Fibroblast of lung (primary cell): ENCODE measurements around the gene HPS1. TPM values are rescaled to one million over a fixed set of nuclear protein-coding genes. Genes with fewer than 3 reads are reported as not detected.

Experiments
- DNase-seq, 2 donors: peaks; one replicate each; pipeline versions ENCODE4 v3.0.0 to v3.0.0-alpha.2; 2010; ENCODE audit warnings: low read depth in 2 of 2
- H2AFZ ChIP-seq: 2 replicates; pipeline ENCODE4 v1.5.1; 2012; ENCODE audit warnings: low read length, control low read depth, inconsistent platforms
- H3K27ac ChIP-seq: 2 replicates; pipeline ENCODE4 v1.5.1; 2011; ENCODE audit warnings: low read length, control low read depth; ENCODE audit not compliant: insufficient read depth
- H3K27me3 ChIP-seq: 2 replicates; pipeline ENCODE4 v1.5.1; 2011; ENCODE audit warnings: mild to moderate bottlenecking, low read length; ENCODE audit not compliant: control insufficient read depth, insufficient read depth
- H3K36me3 ChIP-seq: 2 replicates; pipeline ENCODE4 v1.5.1; 2011; ENCODE audit warnings: low read length; ENCODE audit not compliant: control insufficient read depth, insufficient read depth
- H3K4me1 ChIP-seq: 2 replicates; pipeline ENCODE4 v1.5.1; 2011; ENCODE audit warnings: low read length; ENCODE audit not compliant: control insufficient read depth, insufficient read depth; ENCODE audit errors: extremely low read depth
- H3K4me2 ChIP-seq: 2 replicates; pipeline ENCODE4 v1.5.1; 2011; ENCODE audit warnings: low read length, control low read depth; ENCODE audit not compliant: insufficient read depth; ENCODE audit errors: extremely low read depth
- H3K4me3 ChIP-seq, 4 experiments: fragments of 200-600 bp in 1 of 4; sonication (generic) in 1 of 4; replicated peaks in 1 of 4; 2 replicates each; pipeline ENCODE4 v1.5.1; 2011 to 2016; ENCODE audit warnings: low read length in 4 of 4, low read depth in 3 of 4, mild to moderate bottlenecking in 3 of 4, control low read depth in 2 of 4, inconsistent platforms in 1 of 4, mixed read lengths in 1 of 4; ENCODE audit not compliant: insufficient read depth in 1 of 4; ENCODE audit errors: control extremely low read depth in 1 of 4
- H3K79me2 ChIP-seq: 2 replicates; pipeline ENCODE4 v1.5.1; 2012; ENCODE audit warnings: mild to moderate bottlenecking, low read length, inconsistent platforms; ENCODE audit not compliant: control insufficient read depth, insufficient read depth
- H3K9ac ChIP-seq: 2 replicates; pipeline ENCODE4 v1.5.1; 2011; ENCODE audit warnings: mild to moderate bottlenecking, low read length, control low read depth; ENCODE audit not compliant: insufficient read depth
- H3K9me3 ChIP-seq: 2 replicates; pipeline ENCODE4 v1.5.1; 2012; ENCODE audit warnings: low read depth, low read length; ENCODE audit not compliant: control insufficient read depth, insufficient read depth
- H4K20me1 ChIP-seq: 2 replicates; pipeline ENCODE4 v1.5.1; 2011; ENCODE audit warnings: low read length; ENCODE audit not compliant: control insufficient read depth, insufficient read depth; ENCODE audit errors: extremely low read depth
- EZH2 ChIP-seq: IDR thresholded peaks from 2 replicates; pipeline ENCODE4 v1.5.1; 2012; ENCODE audit warnings: low read length, control low read depth, mild to moderate bottlenecking; ENCODE audit errors: missing control alignments
- polyA plus RNA-seq, 2 donors: library from polyadenylated mRNA; depleted of rRNA in 1 of 2; stranded (reverse) in 1 of 2; unstranded in 1 of 2; fragments of >200 nt; gene quantifications; 2 replicates each; pipeline ENCODE4 v1.2.1, GENCODE V29; 2011 to 2012; ENCODE audit warnings: missing spikeins in 1 of 2
- total RNA-seq: library from RNA; depleted of rRNA; stranded (reverse); fragments of >200 nt; gene quantifications from 2 replicates; pipeline ENCODE4 v1.2.1, GENCODE V29; 2014
- TF ChIP-seq, protein P1 (sequence below), 2 donors: IDR thresholded peaks in 1 of 2; conservative IDR thresholded peaks in 1 of 2; 1 replicate in 1 of 2; 2 replicates in 1 of 2; pipeline ENCODE4 v1.5.1; 2011 to 2012; ENCODE audit warnings: low read length in 2 of 2, control low read depth in 1 of 2, inconsistent platforms in 1 of 2, low read depth in 1 of 2, mild to moderate bottlenecking in 1 of 2

HPS1 gene
- total and polyA plus RNA-seq, 2 donors (not counting 1 experiment from before 2014, with no cell fraction given): 44.6 to 58.1 TPM

DNA sequence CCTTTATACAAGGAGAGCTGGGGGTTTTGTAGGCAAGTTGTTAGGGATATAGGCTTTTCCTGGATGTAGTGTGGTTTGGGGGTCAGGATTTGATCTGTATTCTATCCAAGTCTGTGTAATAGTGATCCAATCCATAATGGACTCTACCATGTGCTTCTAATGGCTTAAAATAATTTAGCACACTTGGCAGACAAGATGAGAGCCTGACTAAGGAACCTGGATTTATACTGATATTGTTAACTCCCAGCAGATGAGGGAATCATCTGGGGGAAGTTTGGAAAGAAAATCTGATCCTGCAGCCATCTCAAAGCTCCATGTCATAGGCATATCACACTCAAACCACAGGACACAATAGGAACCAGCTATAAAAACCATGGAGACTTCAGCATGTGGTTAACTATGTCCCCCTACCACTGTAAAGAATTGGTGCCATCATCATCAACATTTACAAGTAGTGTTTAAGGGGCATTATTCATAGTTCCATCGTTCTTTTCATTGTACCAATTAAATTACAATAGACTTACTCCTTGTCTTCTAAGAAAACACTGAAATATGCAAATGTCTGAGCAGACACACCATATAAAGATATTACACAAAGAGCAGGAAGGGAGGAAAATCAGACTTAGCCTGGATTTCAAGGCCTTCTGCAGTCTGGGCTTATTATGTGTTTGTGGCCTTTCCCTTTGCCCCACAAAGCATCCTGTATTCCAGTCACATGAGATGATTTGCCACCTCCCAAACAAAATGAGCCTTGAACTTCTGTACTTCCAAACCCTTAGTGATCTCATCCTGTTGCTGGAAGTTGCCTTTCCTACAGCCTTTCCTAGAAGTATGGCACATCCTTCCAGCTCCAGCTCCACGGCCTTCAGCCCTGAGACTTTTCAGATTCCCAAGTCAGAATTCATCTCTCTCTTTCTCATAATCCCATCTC is 22.5 kb upstream of the HPS1 start:
- Histone ChIP-seq H2AFZ (no peak overlapping the region), H3K27me3 (peaks cover 2% of the 10 kb centered on the region), H3K36me3 (no peaks in the 10 kb centered on the region), H3K27ac (no peak overlapping the region), H3K4me2 (no peak overlapping the region), H3K9me3 (no peaks in the 10 kb centered on the region), H4K20me1 (no peaks in the 10 kb centered on the region), H3K4me3 (no peak overlapping the region), H3K4me1 (peaks cover 2% of the 10 kb centered on the region), H3K9ac (no peak overlapping the region), H3K79me2 (no peaks in the 10 kb centered on the region)
- DNase-seq: peak in 1 of 2 donors; percentile 4
- TF ChIP-seq, protein P1, sequence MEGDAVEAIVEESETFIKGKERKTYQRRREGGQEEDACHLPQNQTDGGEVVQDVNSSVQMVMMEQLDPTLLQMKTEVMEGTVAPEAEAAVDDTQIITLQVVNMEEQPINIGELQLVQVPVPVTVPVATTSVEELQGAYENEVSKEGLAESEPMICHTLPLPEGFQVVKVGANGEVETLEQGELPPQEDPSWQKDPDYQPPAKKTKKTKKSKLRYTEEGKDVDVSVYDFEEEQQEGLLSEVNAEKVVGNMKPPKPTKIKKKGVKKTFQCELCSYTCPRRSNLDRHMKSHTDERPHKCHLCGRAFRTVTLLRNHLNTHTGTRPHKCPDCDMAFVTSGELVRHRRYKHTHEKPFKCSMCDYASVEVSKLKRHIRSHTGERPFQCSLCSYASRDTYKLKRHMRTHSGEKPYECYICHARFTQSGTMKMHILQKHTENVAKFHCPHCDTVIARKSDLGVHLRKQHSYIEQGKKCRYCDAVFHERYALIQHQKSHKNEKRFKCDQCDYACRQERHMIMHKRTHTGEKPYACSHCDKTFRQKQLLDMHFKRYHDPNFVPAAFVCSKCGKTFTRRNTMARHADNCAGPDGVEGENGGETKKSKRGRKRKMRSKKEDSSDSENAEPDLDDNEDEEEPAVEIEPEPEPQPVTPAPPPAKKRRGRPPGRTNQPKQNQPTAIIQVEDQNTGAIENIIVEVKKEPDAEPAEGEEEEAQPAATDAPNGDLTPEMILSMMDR (conservative IDR thresholded peaks at IDR 0.05 in 1 of 2, IDR thresholded peaks at IDR 0.05 in 1 of 2; ENCODE audit: low read depth in 1 of 2, low read length in 2 of 2): no peak
- no peak for TF ChIP-seq EZH2

DNA sequence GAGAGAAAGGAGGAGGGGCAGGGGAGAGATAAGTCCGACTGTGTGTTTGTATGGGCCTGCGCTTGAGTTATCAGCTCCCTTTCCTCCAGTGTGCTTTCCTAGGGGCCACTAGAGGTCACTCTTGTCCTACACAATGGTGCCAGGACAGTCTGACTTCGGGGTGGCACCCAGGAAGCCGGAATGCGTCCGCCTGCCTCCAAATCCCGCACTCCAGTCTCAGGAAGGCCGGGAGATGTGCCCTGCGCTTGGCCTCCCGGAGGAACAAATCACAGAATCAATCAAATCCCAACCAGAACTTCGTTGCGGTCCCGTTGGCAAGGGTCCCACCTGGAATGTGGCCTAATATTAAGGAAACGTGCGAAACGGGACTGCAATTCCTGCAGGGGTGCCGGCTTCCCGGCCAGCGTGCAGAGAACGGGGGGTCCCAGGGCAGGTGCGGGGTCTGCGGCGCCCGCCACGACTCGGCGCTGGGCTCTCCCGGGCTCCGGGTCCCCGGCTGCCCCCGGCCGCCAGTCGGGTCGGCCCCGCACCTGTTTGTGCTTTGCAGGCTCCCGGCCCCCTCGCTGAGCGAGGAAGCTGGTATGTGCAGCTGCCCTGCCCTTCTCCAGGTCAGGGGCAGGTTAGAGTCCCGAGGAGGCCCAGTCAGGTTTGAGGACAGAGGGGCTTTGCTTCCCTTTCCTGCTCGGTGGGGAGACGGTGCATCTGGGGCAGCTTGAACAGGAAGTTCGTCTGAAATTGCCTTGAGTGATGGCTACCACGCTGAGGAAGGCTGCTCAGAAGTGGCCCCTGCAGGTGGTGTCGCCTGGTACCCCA is 21.0 kb upstream of the HPS1 start:
- no peaks in the 10 kb centered on the region for H3K79me2 ChIP-seq
- peak overlapping the region; percentile 8 for H3K9ac ChIP-seq
- H3K9me3 ChIP-seq: no peaks in the 10 kb centered on the region
- no peaks in the 10 kb centered on the region for H3K36me3 ChIP-seq
- peak; percentile 79 to 89 for DNase-seq
- no peak overlapping the region for H3K27ac ChIP-seq
- peak overlapping the region; percentile 84 for H2AFZ ChIP-seq
- H3K4me3 ChIP-seq: peak overlapping the region; percentile 44 to 59 (median 54)
- no peaks in the 10 kb centered on the region for H4K20me1 ChIP-seq
- peak overlapping the region; percentile 98 for H3K4me2 ChIP-seq
- H3K27me3 ChIP-seq: peaks cover 2% of the 10 kb centered on the region
- peaks cover 2% of the 10 kb centered on the region for H3K4me1 ChIP-seq
- TF ChIP-seq EZH2: no peak
- TF ChIP-seq, protein P1 (conservative IDR thresholded peaks at IDR 0.05 in 1 of 2, IDR thresholded peaks at IDR 0.05 in 1 of 2; ENCODE audit: low read depth in 1 of 2, low read length in 2 of 2): peak; percentile 76 to 85
